Uterus (tissue), 2 donors: ENCODE results near the gene CREB5.

ENCODE experiments used
- POLR2A ChIP-seq, 2 donors: fragments of 450-650 bp; IDR thresholded peaks; one replicate each; pipeline ENCODE4 v1.6.1; 2016; ENCODE audit warnings: antibody characterized with exemption in 2 of 2, mild to moderate bottlenecking in 1 of 2, moderate library complexity in 1 of 2
- TF ChIP-seq, protein P1 (sequence below), 4 experiments: fragments of 200-600 bp in 2 of 4; fragments of 450-650 bp in 2 of 4; sonication (generic) in 2 of 4; IDR thresholded peaks; one replicate each; pipeline ENCODE4 v1.5.1; 2016 to 2019; ENCODE audit warnings: antibody characterized with exemption in 4 of 4, mild to moderate bottlenecking in 2 of 4, moderate library complexity in 1 of 4

DNA sequence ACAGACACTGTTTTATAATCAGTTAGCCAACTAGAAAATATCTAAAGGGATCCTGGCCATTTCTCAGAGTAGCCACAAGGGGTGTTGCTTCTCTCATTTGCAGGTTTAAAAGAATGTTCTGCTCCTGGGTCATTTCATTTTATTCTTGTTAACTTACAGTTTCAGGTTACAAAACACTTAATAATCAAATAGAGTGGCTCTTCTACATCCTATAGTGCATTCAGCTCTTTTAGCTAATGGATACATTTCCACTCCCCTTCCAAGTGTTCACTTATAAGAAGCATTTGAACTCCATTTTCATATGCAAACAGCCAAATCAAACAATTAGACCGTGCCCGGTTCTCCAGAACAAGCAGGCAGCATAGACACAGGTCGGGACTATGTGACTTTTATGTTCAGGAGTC is 428.3 kb downstream of the CREB5 start:
- TF ChIP-seq, protein P1, sequence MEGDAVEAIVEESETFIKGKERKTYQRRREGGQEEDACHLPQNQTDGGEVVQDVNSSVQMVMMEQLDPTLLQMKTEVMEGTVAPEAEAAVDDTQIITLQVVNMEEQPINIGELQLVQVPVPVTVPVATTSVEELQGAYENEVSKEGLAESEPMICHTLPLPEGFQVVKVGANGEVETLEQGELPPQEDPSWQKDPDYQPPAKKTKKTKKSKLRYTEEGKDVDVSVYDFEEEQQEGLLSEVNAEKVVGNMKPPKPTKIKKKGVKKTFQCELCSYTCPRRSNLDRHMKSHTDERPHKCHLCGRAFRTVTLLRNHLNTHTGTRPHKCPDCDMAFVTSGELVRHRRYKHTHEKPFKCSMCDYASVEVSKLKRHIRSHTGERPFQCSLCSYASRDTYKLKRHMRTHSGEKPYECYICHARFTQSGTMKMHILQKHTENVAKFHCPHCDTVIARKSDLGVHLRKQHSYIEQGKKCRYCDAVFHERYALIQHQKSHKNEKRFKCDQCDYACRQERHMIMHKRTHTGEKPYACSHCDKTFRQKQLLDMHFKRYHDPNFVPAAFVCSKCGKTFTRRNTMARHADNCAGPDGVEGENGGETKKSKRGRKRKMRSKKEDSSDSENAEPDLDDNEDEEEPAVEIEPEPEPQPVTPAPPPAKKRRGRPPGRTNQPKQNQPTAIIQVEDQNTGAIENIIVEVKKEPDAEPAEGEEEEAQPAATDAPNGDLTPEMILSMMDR (IDR thresholded peaks at IDR 0.05): peak in 2 of 4 experiments; percentile 20 to 22
- no peak for TF ChIP-seq POLR2A (IDR thresholded peaks at IDR 0.05)
